Spleen (tissue), 11 donors: ENCODE results near the gene COPS9. TPM values are rescaled to one million over a fixed set of nuclear protein-coding genes. Genes with fewer than 3 reads are reported as not detected.

Experiments
- DNase-seq: peaks from one replicate; pipeline ENCODE4 v3.0.0-alpha.2; 2020
- H3K27ac ChIP-seq, 8 donors: fragments of 200-600 bp; sonication (generic) in 7 of 8; 1 replicate in 4 of 8; 2 replicates in 4 of 8; pipeline versions ENCODE4 v1.5.0 to v1.8.0; 2016 to 2021; ENCODE audit warnings: inconsistent platforms in 4 of 8, mild to moderate bottlenecking in 4 of 8, moderate library complexity in 1 of 8
- H3K27me3 ChIP-seq, 7 donors: fragments of 200-600 bp; sonication (generic) in 6 of 7; replicated peaks in 1 of 7; 1 replicate in 4 of 7; 2 replicates in 3 of 7; pipeline versions ENCODE4 v1.5.0 to v1.8.0; 2016 to 2021; ENCODE audit warnings: inconsistent platforms in 3 of 7, mild to moderate bottlenecking in 1 of 7
- H3K36me3 ChIP-seq, 6 donors: fragments of 200-600 bp; sonication (generic) in 5 of 6; 1 replicate in 4 of 6; 2 replicates in 2 of 6; pipeline versions ENCODE4 v1.5.0 to v1.8.0; 2016 to 2021; ENCODE audit warnings: inconsistent platforms in 2 of 6
- H3K4me1 ChIP-seq, 6 donors: fragments of 200-600 bp; sonication (generic) in 5 of 6; 1 replicate in 3 of 6; 2 replicates in 3 of 6; pipeline versions ENCODE4 v1.5.0 to v1.8.0; 2016 to 2021; ENCODE audit warnings: inconsistent platforms in 3 of 6
- H3K4me3 ChIP-seq, 8 donors: fragments of 200-600 bp; sonication (generic) in 7 of 8; 1 replicate in 4 of 8; 2 replicates in 4 of 8; pipeline versions ENCODE4 v1.5.0 to v1.8.0; 2016 to 2021; ENCODE audit warnings: inconsistent platforms in 4 of 8, mild to moderate bottlenecking in 4 of 8, moderate library complexity in 2 of 8
- H3K9me3 ChIP-seq, 8 donors: fragments of 200-600 bp; sonication (generic) in 7 of 8; 1 replicate in 4 of 8; 2 replicates in 4 of 8; pipeline versions ENCODE4 v1.5.0 to v1.8.0; 2016 to 2021; ENCODE audit warnings: inconsistent platforms in 4 of 8
- POLR2A ChIP-seq, 3 donors: fragments of 450-650 bp; IDR thresholded peaks; one replicate each; pipeline ENCODE4 v1.5.1; 2017; ENCODE audit warnings: antibody characterized with exemption in 3 of 3, mild to moderate bottlenecking in 1 of 3
- POLR2AphosphoS5 ChIP-seq, 3 donors: sonication (generic); formaldehyde crosslinking; IDR thresholded peaks; one replicate each; pipeline ENCODE4 v1.5.1; 2017; ENCODE audit warnings: antibody characterized with exemption in 3 of 3
- WGBS, 5 donors: extraction: QIAGEN DNeasy Blood & Tissue Kit in 3 of 5; methylation state at CpG; one replicate each; pipeline versions ENCODE4 v1.1.5 to v1.1.7; 2013 to 2018; 5-methylcytosine and 5-hydroxymethylcytosine counted together
- intact Hi-C: fragments of 100-400 bp; cut with DNase I; formaldehyde crosslinking; loops from one replicate; pipeline ENCODE4 v1.15.0; 2023; ENCODE audit warnings: low total_unique reads
- polyA plus RNA-seq, 3 donors: library from polyadenylated mRNA; stranded (reverse); fragments of 200-250 nt; gene quantifications; one replicate each; pipeline ENCODE4 v1.2.1, GENCODE V29; 2013
- total RNA-seq, 7 donors: library from RNA; depleted of rRNA in 3 of 7; stranded (reverse); fragments of >200 nt in 3 of 7; fragmentation: NEBNext Ultra II Directional in 4 of 7; extraction: Animal tissue kit (Norgen Biotek cat#: 25700) in 4 of 7; gene quantifications; one replicate each; pipeline versions ENCODE4 v1.1.0 to v1.2.1, GENCODE V29; 2016 to 2021
- TF ChIP-seq, protein P1 (sequence below), 11 experiments: fragments of 200-600 bp in 7 of 11; fragments of 450-650 bp in 4 of 11; sonication (generic) in 4 of 11; IDR thresholded peaks in 8 of 11; conservative IDR thresholded peaks in 3 of 11; 1 replicate in 7 of 11; 2 replicates in 4 of 11; pipeline versions ENCODE4 v1.4.0 to v1.8.0; 2016 to 2021; ENCODE audit warnings: antibody characterized with exemption in 11 of 11, inconsistent platforms in 4 of 11, mild to moderate bottlenecking in 1 of 11
- donor health status: healthy with polysubstance abuse.
- donor health status: DM: no; HTN: no; CAD: no; lungs with moderate emphysema.
- donor health status: DM: no; HTN: no; CAD: no.
- donor health status: Bipolar disorder and iron deficiency.
- donor health status: healthy.
- donor health status: DM: no; HTN: no; CAD: no.
- donor health status: DM: yes; HTN: yes; CAD: no.

The COPS9 gene
- total and polyA plus RNA-seq, 10 donors = 74.7 to 441 (median 95.0) TPM

DNA sequence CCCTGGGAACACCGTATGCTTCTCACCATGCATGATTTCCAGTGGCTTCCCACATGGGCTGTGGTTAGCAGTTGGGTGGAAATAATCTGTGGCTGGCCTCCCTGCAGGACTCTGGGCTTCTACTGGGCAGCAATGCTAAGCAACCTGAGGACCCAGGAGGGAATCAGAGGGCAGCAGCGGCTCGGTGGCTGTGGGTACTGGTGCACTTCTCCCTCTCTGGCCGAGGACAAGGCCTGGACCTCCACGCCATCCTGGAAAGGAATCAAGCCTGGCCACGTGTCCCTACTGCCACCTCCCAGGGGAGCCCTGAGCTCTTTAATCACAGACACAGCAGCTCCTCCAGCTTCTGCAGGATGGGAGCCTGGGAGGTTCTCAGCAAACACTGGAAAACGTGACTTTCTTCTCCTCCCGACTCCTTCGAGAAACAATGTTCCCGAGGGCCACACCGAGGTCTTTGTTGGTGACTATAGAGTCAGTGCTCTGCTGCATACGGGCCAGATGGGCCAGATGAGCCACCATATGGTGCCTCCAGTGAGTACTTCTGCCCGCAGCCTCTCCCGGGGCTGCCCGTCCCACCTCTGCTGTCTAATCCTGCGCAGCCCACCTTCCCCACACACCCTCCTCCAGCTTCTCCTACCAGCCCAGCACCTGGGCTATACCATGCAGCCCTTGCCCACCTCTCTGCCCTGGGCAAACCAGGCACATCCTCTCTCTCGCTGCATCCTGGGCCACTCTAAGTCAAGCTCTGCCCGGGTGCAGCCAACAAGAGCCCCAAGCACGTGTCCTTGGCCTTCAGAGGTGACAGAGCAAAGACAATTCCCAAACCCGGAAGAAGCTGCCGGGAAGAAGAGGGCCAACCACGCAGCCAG lies 47.1 kb upstream of the COPS9 start:
- Histone ChIP-seq H3K4me3 (no peak overlapping the region), H3K27me3 (peaks cover 0 to 36% (median 0%) of the 10 kb centered on the region in 7 donors), H3K27ac (no peak overlapping the region), H3K4me1 (no peaks in the 10 kb centered on the region), H3K9me3 (peaks cover 0 to 12% (median 9%) of the 10 kb centered on the region in 8 donors), H3K36me3 (no peaks in the 10 kb centered on the region)
- peak; percentile 47 for DNase-seq
- 77 to 83% (median 81%) methylated on average over 19 to 22 of the region's 22 CpGs for WGBS, 5 donors
- TF ChIP-seq, protein P1, sequence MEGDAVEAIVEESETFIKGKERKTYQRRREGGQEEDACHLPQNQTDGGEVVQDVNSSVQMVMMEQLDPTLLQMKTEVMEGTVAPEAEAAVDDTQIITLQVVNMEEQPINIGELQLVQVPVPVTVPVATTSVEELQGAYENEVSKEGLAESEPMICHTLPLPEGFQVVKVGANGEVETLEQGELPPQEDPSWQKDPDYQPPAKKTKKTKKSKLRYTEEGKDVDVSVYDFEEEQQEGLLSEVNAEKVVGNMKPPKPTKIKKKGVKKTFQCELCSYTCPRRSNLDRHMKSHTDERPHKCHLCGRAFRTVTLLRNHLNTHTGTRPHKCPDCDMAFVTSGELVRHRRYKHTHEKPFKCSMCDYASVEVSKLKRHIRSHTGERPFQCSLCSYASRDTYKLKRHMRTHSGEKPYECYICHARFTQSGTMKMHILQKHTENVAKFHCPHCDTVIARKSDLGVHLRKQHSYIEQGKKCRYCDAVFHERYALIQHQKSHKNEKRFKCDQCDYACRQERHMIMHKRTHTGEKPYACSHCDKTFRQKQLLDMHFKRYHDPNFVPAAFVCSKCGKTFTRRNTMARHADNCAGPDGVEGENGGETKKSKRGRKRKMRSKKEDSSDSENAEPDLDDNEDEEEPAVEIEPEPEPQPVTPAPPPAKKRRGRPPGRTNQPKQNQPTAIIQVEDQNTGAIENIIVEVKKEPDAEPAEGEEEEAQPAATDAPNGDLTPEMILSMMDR (IDR thresholded peaks at IDR 0.05 in 8 of 11, conservative IDR thresholded peaks at IDR 0.05 in 3 of 11) = no peak
- TF ChIP-seq POLR2AphosphoS5 (IDR thresholded peaks at IDR 0.05) (no peak), POLR2A (IDR thresholded peaks at IDR 0.05) (no peak)
- intact Hi-C loops = no loop called here

- DNase-seq = peak; percentile 33
- intact Hi-C loops = no loop called here
- 75 to 89% (median 83%) methylated on average over 2 to 4 of the region's 4 CpGs for WGBS, 5 donors
- no peaks in the 10 kb centered on the region for H3K4me1 ChIP-seq
- TF ChIP-seq, protein P1 (IDR thresholded peaks at IDR 0.05 in 8 of 11, conservative IDR thresholded peaks at IDR 0.05 in 3 of 11) = no peak
- TF ChIP-seq POLR2A (IDR thresholded peaks at IDR 0.05) (no peak), POLR2AphosphoS5 (IDR thresholded peaks at IDR 0.05) (no peak)
- no peak overlapping the region for H3K4me3 ChIP-seq
- no peak overlapping the region for H3K27ac ChIP-seq
- peaks cover 0 to 36% (median 0%) of the 10 kb centered on the region in 7 donors for H3K27me3 ChIP-seq
- H3K9me3 ChIP-seq = peaks cover 0 to 4% (median 1%) of the 10 kb centered on the region in 8 donors
- no peaks in the 10 kb centered on the region for H3K36me3 ChIP-seq
These were observed 46.4 kb upstream of the COPS9 start for GRCh38 chr2:240182476-240182875.

DNA sequence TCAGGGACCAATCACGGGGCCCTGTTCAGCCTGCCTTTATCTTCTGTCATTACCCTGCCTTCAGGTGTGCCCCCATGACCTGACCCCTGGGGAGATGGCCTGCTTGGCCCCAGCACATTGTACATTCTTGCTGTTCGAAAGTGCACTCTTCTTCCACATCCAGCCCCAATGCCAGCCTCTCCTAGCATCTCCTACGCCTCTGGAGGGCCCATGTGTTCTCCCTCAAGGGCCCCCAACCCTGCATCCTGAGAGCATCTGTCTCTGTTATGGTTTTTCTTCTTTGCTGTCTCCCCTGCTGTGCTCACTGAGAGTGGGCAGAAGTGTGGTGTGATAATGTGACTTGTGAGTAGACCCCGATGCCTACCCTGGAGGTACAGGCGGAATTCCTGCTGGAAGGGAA lies 45.9 kb upstream of the COPS9 start:
- Histone ChIP-seq H3K9me3 (no peaks in the 10 kb centered on the region), H3K27ac (no peak overlapping the region), H3K36me3 (no peaks in the 10 kb centered on the region), H3K4me3 (no peak overlapping the region), H3K27me3 (peaks cover 0 to 36% (median 0%) of the 10 kb centered on the region in 7 donors), H3K4me1 (no peaks in the 10 kb centered on the region)
- intact Hi-C loops = no loop called here
- WGBS, 5 donors = 65 to 81% (median 79%) methylated on average over 5 of the region's 5 CpGs
- no peak for TF ChIP-seq POLR2AphosphoS5 (IDR thresholded peaks at IDR 0.05)
- TF ChIP-seq, protein P1 (IDR thresholded peaks at IDR 0.05 in 8 of 11, conservative IDR thresholded peaks at IDR 0.05 in 3 of 11) = no peak
- TF ChIP-seq POLR2A (IDR thresholded peaks at IDR 0.05) = no peak
- DNase-seq = peak; percentile 31

DNA sequence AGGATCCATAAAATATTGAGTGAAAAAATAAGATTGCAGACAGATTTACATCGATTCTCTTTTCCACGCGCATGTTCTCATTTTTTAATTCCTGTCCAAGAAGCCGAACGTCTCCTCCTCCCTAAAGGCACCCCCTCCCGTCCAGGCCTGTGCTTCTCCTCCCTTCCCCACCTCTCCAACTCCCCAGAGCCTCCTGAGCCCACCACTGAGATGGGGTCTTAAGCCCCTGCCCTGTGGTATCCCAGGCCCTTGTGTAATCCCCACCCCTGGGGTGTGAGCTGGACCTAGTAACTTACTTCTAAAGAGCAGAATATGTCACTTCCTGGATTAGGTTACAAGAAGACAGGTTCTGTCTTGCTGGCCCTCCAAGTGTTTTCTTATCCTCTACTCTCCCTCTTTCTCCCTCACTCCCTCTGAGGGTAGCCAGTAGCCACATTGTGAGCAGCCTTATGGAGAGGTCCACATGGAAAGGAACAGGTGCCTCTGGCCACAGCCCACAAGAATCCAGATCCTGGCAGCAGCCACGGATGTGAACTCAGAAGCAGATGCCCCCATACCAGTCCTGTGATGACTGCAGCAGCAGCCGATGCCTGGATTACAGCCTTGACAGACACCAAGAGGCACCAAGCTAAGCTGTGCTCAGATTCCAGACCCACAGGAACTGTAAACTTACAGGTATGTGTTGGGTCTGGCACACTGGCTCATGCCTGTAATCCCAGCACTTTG lies 44.0 kb upstream of the COPS9 start:
- Histone ChIP-seq H3K27me3 (peaks cover 0 to 36% (median 0%) of the 10 kb centered on the region in 7 donors), H3K4me1 (no peaks in the 10 kb centered on the region), H3K4me3 (no peak overlapping the region), H3K9me3 (no peaks in the 10 kb centered on the region), H3K36me3 (no peaks in the 10 kb centered on the region), H3K27ac (no peak overlapping the region)
- 75 to 81% (median 80%) methylated on average over 7 to 8 of the region's 8 CpGs for WGBS, 5 donors
- intact Hi-C loops = no loop called here
- peak; percentile 41 for DNase-seq
- no peak for TF ChIP-seq POLR2AphosphoS5 (IDR thresholded peaks at IDR 0.05)
- no peak for TF ChIP-seq POLR2A (IDR thresholded peaks at IDR 0.05)
- TF ChIP-seq, protein P1 (IDR thresholded peaks at IDR 0.05 in 8 of 11, conservative IDR thresholded peaks at IDR 0.05 in 3 of 11) = no peak
